Psoas muscle (tissue), 8 donors: Measurements from ENCODE around the gene CEP95. TPM values are rescaled to one million over a fixed set of nuclear protein-coding genes. Genes with fewer than 3 reads are reported as not detected.

Source experiments
- ATAC-seq, 4 donors: fragments of 200-7000 bp; cut with Tn5 transposase; one replicate each; pipeline ENCODE4 v1.9.1; 2020; ENCODE audit warnings: moderate library complexity in 3 of 4, mild to moderate bottlenecking in 2 of 4
- DNase-seq, 2 donors: peaks; one replicate each; pipeline ENCODE4 v3.0.0-alpha.2; 2020
- H3K27ac ChIP-seq: fragments of 200-600 bp; one replicate; pipeline ENCODE4 v1.8.0; 2022
- H3K27me3 ChIP-seq, 3 donors: fragments of 200-600 bp in 1 of 3; one replicate each; pipeline versions ENCODE4 v1.6.1 to v1.8.0; 2013 to 2022; ENCODE audit warnings: low read length in 2 of 3, mild to moderate bottlenecking in 2 of 3, moderate library complexity in 1 of 3; ENCODE audit not compliant: insufficient read depth in 3 of 3
- H3K36me3 ChIP-seq, 2 donors: fragments of 200-600 bp in 1 of 2; one replicate each; pipeline versions ENCODE4 v1.6.1 to v1.8.0; 2013 to 2022; ENCODE audit warnings: low read depth in 1 of 2, mild to moderate bottlenecking in 1 of 2, moderate library complexity in 1 of 2; ENCODE audit not compliant: insufficient read depth in 1 of 2
- H3K4me1 ChIP-seq: fragments of 200-600 bp; one replicate; pipeline ENCODE4 v1.8.0; 2022
- H3K4me3 ChIP-seq: fragments of 200-600 bp; one replicate; pipeline ENCODE4 v1.8.0; 2022; ENCODE audit warnings: mild to moderate bottlenecking
- H3K9me3 ChIP-seq: fragments of 200-600 bp; one replicate; pipeline ENCODE4 v1.8.0; 2022
- CTCF ChIP-seq: fragments of 200-600 bp; IDR thresholded peaks from one replicate; pipeline ENCODE4 v1.8.0; 2022; ENCODE audit warnings: antibody characterized with exemption
- WGBS, 3 donors: extraction: QIAGEN DNeasy Blood & Tissue Kit; methylation state at CpG; one replicate each; pipeline versions ENCODE4 v1.1.6 to v1.1.7; 2013; 5-methylcytosine and 5-hydroxymethylcytosine counted together
- intact Hi-C, 2 donors: fragments of 100-400 bp; cut with DNase I; formaldehyde crosslinking; loops; one replicate each; pipeline versions ENCODE4 v1.11.0 to v1.14.2; 2022
- polyA plus RNA-seq, 3 donors: library from polyadenylated mRNA; stranded (reverse); fragments of 200-250 nt; gene quantifications; one replicate each; pipeline ENCODE4 v1.2.3, GENCODE V29; 2013
- total RNA-seq, 4 donors: library from RNA; stranded (reverse); fragmentation: NEBNext Ultra II Directional in 2 of 4; extraction: Animal tissue kit (Norgen Biotek cat#: 25700) in 2 of 4; gene quantifications; one replicate each; pipeline versions ENCODE4 v1.2.1 to v1.2.4, GENCODE V29; 2021 to 2023
- donor health status: healthy with polysubstance abuse.
- donor health status: DM: no; HTN: no; CAD: no; lungs with moderate emphysema.
- donor health status: Bipolar disorder and iron deficiency.
- donor health status: healthy.
- donor health status: DM: yes; HTN: yes; CAD: no.
- donor health status: DM: no; HTN: no; CAD: no.
- donor health status: DM: no; HTN: no; CAD: no.
- donor health status: DM: yes; HTN: yes; CAD: no.

CEP95 gene
- total and polyA plus RNA-seq, 7 donors, result 9.3 to 21.7 (median 15.7) TPM

DNA sequence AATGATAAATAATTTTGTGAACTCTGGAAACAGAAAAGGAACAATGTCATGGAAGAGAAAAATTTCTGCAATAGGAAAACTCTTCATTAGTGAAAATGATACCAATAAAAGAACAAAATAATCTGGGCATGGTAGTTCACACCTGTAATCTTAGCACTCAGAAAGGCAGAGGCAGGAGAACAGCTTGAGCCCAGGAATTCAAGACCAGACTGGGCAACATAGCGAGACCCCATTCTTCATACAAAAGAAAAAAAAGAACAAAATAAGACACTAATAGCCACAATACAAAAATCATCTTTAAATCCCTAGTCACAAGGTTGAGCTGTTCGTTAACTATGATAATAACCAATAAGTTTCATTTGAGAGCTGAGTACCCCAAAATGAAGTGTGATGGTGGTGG lies 18.5 kb upstream of the CEP95 start:
- ATAC-seq (no peak), DNase-seq (no peak)
- WGBS, 3 donors, result 94 to 99% (median 95%) methylated on average over 2 of the region's 2 CpGs
- Histone ChIP-seq H3K4me3 (no peak overlapping the region), H3K4me1 (peaks cover 2% of the 10 kb centered on the region), H3K27ac (no peak overlapping the region), H3K36me3 (peaks cover 4 to 98% of the 10 kb centered on the region in 2 donors), H3K9me3 (no peaks in the 10 kb centered on the region), H3K27me3 (no peaks in the 10 kb centered on the region)
- TF ChIP-seq CTCF, result no peak
- intact Hi-C loops, result no loop called here

- ATAC-seq (peak in 2 of 4 donors; percentile 45 to 61), DNase-seq (no peak)
- intact Hi-C loops, result loop anchor here in 1 of 2 donors (1.0 kb wide), 1 partner anchor 71 kb away; no protein-coding TSS in a partner anchor
- peaks cover 19% of the 10 kb centered on the region for H3K4me1 ChIP-seq
- peaks cover 0 to 72% of the 10 kb centered on the region in 2 donors for H3K36me3 ChIP-seq
- TF ChIP-seq CTCF, result peak; percentile 43
- H3K27ac ChIP-seq, result no peak overlapping the region
- H3K27me3 ChIP-seq, result no peaks in the 10 kb centered on the region
- H3K4me3 ChIP-seq, result no peak overlapping the region
- no peaks in the 10 kb centered on the region for H3K9me3 ChIP-seq
- 87 to 92% (median 90%) methylated on average over 13 of the region's 13 CpGs for WGBS, 3 donors
These were observed 15.5 kb upstream of the CEP95 start for GRCh38 chr17:64491034-64491860.

GRCh38 chr17:64491994-64492393 lies 14.8 kb upstream of the CEP95 start:
- ATAC-seq (no peak), DNase-seq (no peak)
- no peak for TF ChIP-seq CTCF
- no peaks in the 10 kb centered on the region for H3K27me3 ChIP-seq
- H3K36me3 ChIP-seq, result peaks cover 0 to 65% of the 10 kb centered on the region in 2 donors
- 39 to 64% (median 44%) methylated on average over 3 of the region's 3 CpGs for WGBS, 3 donors
- no peaks in the 10 kb centered on the region for H3K9me3 ChIP-seq
- intact Hi-C loops, result loop anchor here in 1 of 2 donors (1.0 kb wide), 1 partner anchor 72 kb away; no protein-coding TSS in a partner anchor
- no peak overlapping the region for H3K27ac ChIP-seq
- H3K4me1 ChIP-seq, result peaks cover 19% of the 10 kb centered on the region
- no peak overlapping the region for H3K4me3 ChIP-seq

DNA sequence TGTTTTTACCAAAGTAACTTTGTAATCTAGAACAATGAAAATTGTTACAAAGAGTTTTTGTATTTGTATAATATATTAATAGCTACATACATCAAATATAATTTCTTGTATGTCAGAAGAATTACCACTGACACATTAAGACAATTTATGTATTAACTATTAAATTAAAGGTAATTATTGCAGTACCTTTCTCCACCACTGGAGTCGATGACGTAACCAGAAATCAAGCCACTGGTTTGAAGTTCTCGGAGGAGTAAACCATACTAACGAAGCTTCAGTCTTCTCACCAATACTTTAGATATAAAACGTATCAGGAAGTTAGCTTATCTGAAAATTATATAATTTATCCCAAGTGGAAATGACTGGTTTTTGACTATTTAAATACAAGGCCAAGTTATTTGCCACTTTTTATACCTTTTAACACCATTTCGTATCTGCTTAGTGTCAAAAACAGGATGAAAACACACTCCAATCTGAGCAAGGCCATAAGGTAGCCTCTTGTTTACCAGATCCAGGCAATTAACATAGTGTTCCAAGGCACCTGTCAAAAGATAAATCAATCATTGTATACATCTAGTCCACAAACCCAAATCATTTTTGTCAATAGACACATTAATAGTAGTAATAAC lies 14.2 kb upstream of the CEP95 start:
- ATAC-seq (no peak), DNase-seq (no peak)
- peak; percentile 44 for TF ChIP-seq CTCF
- Histone ChIP-seq H3K36me3 (peaks cover 0 to 61% of the 10 kb centered on the region in 2 donors), H3K4me3 (no peak overlapping the region), H3K9me3 (no peaks in the 10 kb centered on the region), H3K27ac (no peak overlapping the region), H3K27me3 (no peaks in the 10 kb centered on the region), H3K4me1 (peaks cover 22% of the 10 kb centered on the region)
- intact Hi-C loops, result no loop called here
- 77 to 87% (median 82%) methylated on average over 6 of the region's 6 CpGs for WGBS, 3 donors
